GM18508 (cell line): ENCODE results near the gene SPDYE2.
"Not testable (repeated sequence)": the region's sequence is repeated elsewhere in the genome, so short reads cannot be mapped to it uniquely, and the experiment has no call there.

Experiments
- ATAC-seq: cut with Tn5 transposase; IDR thresholded peaks from one replicate; pipeline ENCODE4 v1.9.1; 2021; ENCODE audit warnings: moderate number of reproducible peaks; ENCODE audit not compliant: insufficient read depth, unreplicated experiment

Gene SPDYE2

GRCh38 chr7:102596036-102596435 is 45.0 kb downstream of the SPDYE2 start:
- not testable (repeated sequence) for ATAC-seq

- ATAC-seq = not testable (repeated sequence)
These were observed 48.7 kb downstream of the SPDYE2 start for GRCh38 chr7:102599699-102600098.

- not testable (repeated sequence) for ATAC-seq
These were observed 51.3 kb downstream of the SPDYE2 start for GRCh38 chr7:102602317-102602716.

- ATAC-seq = not testable (repeated sequence)
These were observed 53.6 kb downstream of the SPDYE2 start for GRCh38 chr7:102604431-102605145.

- ATAC-seq = not testable (repeated sequence)
These were observed 55.8 kb downstream of the SPDYE2 start for GRCh38 chr7:102606848-102607247.

- not testable (repeated sequence) for ATAC-seq
These were observed 58.7 kb downstream of the SPDYE2 start for GRCh38 chr7:102609734-102610133.

GRCh38 chr7:102610441-102610840 is 59.4 kb downstream of the SPDYE2 start:
- ATAC-seq = not testable (repeated sequence)

- ATAC-seq = not testable (repeated sequence)
These were observed 60.1 kb downstream of the SPDYE2 start for GRCh38 chr7:102611013-102611674.

GRCh38 chr7:102611675-102612325 is 60.8 kb downstream of the SPDYE2 start:
- not testable (repeated sequence) for ATAC-seq
